ENCODE measurements around the gene FLYWCH1.

The FLYWCH1 gene, protein sequence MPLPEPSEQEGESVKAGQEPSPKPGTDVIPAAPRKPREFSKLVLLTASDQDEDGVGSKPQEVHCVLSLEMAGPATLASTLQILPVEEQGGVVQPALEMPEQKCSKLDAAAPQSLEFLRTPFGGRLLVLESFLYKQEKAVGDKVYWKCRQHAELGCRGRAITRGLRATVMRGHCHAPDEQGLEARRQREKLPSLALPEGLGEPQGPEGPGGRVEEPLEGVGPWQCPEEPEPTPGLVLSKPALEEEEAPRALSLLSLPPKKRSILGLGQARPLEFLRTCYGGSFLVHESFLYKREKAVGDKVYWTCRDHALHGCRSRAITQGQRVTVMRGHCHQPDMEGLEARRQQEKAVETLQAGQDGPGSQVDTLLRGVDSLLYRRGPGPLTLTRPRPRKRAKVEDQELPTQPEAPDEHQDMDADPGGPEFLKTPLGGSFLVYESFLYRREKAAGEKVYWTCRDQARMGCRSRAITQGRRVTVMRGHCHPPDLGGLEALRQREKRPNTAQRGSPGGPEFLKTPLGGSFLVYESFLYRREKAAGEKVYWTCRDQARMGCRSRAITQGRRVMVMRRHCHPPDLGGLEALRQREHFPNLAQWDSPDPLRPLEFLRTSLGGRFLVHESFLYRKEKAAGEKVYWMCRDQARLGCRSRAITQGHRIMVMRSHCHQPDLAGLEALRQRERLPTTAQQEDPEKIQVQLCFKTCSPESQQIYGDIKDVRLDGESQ

GRCh38 chr16:2911638-2912329 is at the start of gene FLYWCH1:
Gene FLYWCH1, plus strand, starts transcription at chr16:2911931. Its CDS starts 17,755 bp downstream, at chr16:2929686.
- DNase-seq (ENCODE audit: low spot score) = peak; percentile 98

GRCh38 chr16:2865651-2866050 is 46.1 kb upstream of the FLYWCH1 start:
- DNase-seq (ENCODE audit: low spot score) = no peak

DNA sequence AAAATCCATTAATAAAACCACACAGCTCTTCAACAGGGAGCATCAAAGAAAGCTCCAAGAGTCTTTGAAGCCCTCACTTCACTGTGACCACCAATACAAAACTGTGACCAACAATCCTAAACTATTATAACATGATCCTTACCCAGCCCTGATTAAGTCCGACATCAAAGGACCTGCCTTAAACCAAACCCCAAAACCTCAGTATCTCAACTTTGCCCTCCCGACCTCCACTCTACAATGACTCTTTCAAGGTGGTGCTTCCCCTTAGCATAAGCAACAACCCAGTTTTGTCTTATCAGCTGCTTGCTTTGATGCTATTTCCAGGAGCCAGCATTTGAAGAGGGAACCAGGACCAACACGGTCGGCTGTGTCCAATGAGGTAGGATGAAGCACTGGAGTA is 45.3 kb upstream of the FLYWCH1 start:
- DNase-seq (ENCODE audit: low spot score) = no peak

DNA sequence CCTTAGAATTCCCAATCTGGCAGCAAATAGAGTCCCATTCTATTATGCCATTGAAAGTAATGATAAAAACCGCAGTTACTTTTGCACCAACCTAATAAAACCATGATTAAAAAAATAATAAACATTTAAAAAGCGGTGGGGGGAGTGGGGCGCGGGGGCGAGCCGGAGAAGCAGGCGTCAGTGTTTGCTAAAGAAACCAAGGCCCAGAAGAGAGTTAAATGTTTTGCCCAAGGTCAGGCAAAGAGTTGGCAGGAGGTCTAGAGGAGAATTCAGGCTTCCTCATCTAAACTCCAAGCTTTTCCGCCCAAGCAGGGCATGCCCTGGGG is 44.1 kb upstream of the FLYWCH1 start:
- DNase-seq (ENCODE audit: low spot score) = no peak

GRCh38 chr16:2867987-2868789 is 43.5 kb upstream of the FLYWCH1 start:
- DNase-seq (ENCODE audit: low spot score) = peak; percentile 92

- DNase-seq (ENCODE audit: low spot score) = no peak
Measured at GRCh38 chr16:2871926-2872325, 39.8 kb upstream of the FLYWCH1 start.

- no peak for DNase-seq (ENCODE audit: low spot score)
Measured at GRCh38 chr16:2874032-2874911, 37.5 kb upstream of the FLYWCH1 start.

- peak; percentile 82 for DNase-seq (ENCODE audit: low spot score)
Measured at GRCh38 chr16:2874912-2875362, 36.8 kb upstream of the FLYWCH1 start.

GRCh38 chr16:2879854-2880508 is 31.8 kb upstream of the FLYWCH1 start:
- DNase-seq (ENCODE audit: low spot score) = no peak

DNA sequence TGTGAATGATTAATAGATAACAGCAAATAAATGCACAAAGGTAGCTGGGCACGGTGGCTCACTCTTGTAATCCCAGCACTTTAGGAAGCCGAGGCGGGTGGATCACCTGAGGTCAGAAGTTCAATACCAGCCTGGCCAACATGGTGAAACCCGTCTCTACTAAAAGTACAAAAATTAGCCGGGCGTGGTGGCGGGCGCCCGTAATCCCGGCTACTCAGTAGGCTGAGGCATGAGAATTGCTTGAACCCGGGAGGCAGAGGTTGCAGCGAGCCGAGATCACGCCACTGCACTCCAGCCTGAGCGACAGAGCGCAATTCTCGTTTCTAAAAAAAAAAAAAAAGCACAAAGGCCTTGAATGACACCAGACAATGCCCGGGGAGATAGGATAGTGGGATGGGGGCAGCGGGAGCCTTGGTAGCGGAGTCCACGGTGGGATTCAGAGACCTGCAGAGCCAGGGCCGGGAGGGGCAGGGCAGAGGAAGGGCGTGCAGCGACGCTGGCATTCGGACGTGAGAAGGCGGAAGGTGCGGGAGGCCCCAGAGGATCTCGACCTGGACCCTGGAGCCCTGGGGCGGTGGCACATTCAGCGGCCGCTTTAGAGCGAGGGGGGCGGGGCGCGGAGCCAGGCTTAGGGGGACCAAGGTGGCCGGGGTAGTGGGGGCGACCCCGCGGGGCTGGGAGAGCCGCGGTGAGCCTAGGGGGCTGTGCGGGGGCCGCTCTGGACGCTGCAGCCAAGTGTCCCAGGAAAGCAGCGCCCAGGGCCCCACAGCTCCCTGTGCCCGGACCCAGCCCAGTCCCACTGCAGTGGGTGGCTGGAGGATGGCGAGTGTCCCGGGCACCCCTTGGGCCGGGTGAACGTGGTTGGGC is 29.7 kb upstream of the FLYWCH1 start:
- peak; percentile 32 for DNase-seq (ENCODE audit: low spot score)

DNA sequence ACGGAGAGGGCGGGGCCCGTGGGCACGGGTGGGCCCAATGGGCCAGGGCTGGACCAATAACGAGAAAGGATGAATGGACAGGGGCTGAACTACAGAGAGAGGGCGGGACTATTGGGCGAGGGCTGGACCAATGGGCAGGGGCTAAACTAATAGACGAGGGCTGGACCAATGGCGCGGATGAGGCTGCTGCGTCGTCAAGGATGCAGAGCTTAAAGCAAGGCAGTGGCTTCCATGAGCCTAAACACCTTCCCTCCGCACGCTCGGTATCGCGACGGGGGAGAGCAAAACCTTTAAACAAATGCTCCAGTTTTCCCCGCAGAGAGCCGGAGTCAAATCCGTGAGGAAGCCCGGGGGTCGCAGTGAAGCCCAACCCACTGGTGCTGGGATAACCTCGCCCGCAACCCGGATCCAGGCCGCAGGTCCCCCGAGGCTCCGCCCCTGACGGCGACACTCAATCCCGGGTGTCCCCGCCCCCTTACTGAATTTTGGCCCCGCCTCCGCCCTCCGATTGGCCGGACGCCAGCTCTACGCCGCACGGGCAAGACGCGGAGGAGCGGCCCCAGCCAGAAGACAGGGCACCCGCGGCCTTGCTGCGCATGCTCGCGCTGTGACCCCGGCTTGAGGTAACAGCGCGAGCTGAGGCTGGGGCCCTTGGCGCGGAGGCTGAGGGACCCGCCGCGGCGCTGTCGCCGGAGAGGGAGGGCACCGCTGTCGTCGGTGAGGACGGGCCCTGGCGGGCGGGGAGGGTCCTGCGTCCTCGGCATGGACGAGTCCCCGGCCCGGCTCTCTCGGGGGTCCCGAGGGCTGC is 28.9 kb upstream of the FLYWCH1 start, which contains the start of gene FLYWCH2:
TSS of gene FLYWCH2 (plus strand) at position 566 of the 808 bp plus-strand sequence. CDS start 13,235 bp downstream, outside the sequence.
- peak; percentile 100 for DNase-seq (ENCODE audit: low spot score)

DNA sequence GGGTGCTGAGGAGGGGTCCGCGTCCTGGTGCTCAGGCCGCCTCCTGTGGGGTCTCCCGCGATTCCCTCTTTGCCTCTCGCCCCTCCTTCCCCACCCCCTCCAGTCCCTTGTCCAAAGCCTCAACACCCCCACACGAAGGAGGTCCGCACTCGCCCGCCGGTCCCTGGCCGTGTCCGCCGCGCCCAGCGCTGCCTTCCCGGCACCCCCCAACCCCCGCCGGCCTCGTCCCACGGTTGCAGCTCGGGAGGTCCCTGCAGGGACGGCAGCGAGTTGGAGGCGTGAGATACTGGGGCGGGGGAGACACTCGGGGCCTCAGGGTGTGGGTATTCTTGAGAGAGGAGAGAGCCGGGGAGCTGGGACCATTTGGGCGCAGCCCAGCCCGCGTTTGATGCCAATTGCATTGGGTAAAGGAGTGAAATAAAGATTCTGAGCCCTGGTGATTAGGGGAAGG is 28.2 kb upstream of the FLYWCH1 start:
- DNase-seq (ENCODE audit: low spot score) = peak; percentile 27

DNA sequence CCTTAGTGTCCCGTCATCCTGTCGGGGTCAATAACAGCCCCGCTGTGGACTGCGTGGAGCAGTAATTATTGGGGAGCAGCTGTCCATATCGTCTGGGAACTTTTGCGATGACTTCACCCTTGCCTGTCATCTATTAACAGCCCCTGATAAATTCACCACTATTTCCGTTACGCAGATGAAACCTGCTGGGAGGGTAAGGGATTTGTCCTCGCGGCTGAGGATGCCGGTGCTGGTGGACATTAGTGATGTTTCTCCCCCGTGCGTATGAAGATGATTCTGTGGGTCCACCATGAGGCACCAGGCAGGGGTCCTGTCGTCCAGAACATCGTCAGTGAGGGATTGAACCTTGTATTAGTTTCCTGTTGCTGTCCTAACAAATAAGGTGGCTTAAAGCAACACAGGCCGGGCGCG is 27.7 kb upstream of the FLYWCH1 start:
- no peak for DNase-seq (ENCODE audit: low spot score)

DNA sequence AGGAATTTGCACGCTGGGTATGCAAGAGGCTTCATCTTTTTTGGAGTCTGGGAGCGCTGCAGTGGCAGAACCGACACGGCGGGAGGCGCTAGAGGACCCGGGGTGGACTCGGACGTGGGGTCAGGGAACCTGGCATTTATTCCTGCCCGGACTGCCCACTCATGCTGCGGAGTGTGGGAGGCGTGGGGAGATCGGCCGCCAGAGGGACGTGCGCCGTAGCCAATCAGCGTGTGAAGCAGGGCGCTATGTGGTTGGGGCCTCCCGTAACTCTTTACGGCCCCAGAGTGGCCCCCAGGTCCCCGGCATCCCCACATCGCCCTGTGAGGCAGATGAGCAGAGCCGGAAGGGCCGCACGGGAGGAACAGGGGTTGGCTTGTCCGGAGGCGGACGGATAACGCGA is 17.5 kb upstream of the FLYWCH1 start:
- no peak for DNase-seq (ENCODE audit: low spot score)

DNA sequence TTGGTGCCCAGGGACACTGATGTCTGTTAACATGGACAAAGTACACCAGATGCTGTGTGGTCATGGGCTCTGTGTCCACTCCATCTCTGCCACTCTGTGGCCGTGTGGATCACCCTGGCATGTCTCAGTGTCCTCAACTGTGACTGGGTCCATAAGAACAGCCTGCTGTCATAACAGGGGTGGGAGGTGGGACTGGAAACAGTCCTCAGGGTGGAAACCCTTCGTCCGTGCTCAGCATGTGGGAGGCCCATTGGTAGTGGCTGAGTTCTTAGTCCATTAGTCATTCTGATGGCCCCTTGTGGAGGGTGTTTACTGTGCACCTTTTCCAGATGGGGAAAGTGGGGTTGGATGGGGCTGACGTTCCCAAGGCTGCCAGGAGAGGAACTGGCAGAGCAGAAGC is 15.9 kb upstream of the FLYWCH1 start:
- no peak for DNase-seq (ENCODE audit: low spot score)

DNA sequence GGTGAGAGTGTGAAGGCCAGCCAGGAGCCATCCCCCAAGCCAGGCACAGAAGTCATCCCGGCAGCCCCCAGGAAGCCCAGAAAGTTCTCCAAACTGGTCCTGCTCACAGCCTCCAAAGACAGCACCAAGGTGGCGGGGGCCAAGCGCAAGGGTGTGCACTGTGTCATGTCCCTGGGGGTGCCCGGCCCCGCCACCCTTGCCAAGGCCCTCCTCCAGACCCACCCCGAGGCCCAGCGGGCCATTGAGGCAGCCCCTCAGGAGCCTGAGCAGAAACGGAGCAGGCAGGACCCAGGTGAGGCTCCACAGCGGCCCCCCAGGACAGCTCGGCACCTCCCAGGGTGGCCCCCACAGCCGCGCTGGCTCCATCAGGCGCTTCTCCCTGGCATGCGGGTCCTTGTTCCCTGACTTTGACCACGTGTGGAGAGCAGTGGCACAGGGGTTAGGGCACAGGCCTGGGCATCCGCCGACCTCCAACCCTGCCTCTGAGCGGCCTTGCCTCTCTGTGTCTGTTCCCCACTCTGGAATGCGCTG is 15.2 kb upstream of the FLYWCH1 start:
- no peak for DNase-seq (ENCODE audit: low spot score)

DNA sequence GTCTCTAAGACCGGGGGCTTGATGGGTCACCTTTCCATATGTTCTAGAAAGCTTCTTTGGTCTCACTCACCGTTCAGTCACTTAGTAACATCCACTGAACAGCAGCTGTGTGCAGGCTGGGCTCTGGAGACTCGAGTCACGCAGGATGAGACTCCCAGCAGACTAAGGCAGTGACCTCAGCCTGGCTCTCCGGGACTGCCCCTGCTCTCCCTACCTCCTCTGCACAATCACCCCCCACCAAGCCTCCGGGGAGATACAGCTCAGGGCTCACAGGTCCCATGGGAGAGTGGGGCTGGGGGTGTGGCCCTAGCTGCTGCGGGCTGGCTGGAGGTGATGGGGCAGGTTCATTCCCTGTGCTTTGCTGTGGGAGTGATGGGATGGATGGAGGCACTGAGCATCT is 14.6 kb upstream of the FLYWCH1 start:
- no peak for DNase-seq (ENCODE audit: low spot score)

Measured in cerebellar cortex (tissue), 1 donor.